Measurements from ENCODE around the gene TTC33.

DNA sequence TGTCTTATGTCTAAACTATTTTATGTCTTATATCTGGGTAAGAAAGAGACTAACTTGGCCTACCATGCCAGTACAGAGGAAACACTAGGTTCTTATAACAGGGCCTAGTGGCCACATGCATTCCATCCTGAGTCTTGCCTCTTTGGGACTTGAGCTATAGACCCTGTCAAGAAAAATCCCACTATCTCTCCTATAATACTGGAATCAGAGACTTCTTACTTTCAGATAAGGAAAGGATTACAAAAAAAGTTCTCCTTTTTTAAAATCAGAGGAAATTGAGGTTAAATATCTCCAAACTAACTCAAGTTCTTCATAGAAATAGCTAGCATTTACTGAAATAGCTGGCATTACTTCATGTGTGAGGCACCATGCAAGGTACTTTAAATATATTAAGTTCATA, 41.8 kb downstream of the TTC33 start:
- TF ChIP-seq, protein P1, sequence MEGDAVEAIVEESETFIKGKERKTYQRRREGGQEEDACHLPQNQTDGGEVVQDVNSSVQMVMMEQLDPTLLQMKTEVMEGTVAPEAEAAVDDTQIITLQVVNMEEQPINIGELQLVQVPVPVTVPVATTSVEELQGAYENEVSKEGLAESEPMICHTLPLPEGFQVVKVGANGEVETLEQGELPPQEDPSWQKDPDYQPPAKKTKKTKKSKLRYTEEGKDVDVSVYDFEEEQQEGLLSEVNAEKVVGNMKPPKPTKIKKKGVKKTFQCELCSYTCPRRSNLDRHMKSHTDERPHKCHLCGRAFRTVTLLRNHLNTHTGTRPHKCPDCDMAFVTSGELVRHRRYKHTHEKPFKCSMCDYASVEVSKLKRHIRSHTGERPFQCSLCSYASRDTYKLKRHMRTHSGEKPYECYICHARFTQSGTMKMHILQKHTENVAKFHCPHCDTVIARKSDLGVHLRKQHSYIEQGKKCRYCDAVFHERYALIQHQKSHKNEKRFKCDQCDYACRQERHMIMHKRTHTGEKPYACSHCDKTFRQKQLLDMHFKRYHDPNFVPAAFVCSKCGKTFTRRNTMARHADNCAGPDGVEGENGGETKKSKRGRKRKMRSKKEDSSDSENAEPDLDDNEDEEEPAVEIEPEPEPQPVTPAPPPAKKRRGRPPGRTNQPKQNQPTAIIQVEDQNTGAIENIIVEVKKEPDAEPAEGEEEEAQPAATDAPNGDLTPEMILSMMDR (IDR thresholded peaks at IDR 0.05; ENCODE audit: low read depth, low read length) = no peak
- TF ChIP-seq EZH2phosphoT487 (IDR thresholded peaks at IDR 0.05; ENCODE audit: low read depth) = no peak

Data from OCI-LY3 (cell line).